DMS114 treated with DMSO at 0.1 percent for 48 hours (cell line): Measurements from ENCODE around the gene GALT.
A peak's percentile ranks its signal among the peaks of the same experiment; 100 is the strongest.
"Not testable (repeated sequence)": the region's sequence is repeated elsewhere in the genome, so short reads cannot be mapped to it uniquely, and the experiment has no call there.

Experiments used
- DNase-seq: peaks from one replicate; lab custom pipeline; 2025; ENCODE audit not compliant: unreplicated experiment; lab: John Stamatoyannopoulos, UW

Gene GALT

DNA sequence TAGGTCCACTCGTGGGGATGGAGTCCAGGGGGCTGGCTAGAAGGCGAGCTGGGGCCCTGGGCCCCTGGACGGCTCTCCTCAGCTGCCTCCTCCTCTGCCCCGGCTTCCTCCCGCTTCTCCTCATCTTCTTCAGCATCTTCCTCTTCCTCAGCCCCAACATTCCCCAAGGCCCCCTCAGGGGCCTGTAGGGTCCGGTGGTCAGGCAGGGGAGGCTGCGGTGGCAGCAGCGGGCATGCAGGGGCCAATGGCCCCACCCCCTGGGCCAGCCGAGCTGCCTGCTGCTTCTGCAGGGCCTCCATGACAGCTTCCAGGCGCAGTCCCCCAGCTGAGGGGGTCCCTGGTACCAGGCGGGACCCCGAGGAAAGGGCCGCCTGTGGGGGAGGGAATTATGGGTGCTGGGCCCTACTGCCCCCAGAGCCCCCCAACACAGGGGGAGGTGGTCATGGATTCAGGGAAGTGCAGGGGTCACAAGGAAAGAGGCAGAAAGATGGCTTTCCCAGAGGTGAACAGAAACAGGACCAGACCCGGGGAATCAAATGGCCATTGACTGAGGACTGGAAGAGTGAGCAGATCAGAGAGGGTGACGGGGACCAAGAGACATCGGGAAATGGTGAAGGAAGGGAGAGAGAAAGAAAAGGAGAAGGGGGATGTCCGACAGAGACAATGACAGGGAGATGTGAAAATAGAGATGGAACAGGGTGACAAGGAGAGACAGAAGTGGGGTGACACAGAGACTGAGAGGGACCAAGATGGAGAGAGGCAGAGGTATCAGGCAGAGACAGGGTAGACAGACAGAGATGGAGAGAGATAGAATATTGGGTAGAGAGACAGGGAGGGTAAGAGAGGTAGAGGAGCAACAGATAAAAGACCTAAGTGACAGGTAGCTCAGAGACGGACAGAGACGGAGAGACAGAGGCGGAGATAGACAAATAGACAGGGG, 18.5 kb upstream of the GALT start:
- no peak for DNase-seq

DNA sequence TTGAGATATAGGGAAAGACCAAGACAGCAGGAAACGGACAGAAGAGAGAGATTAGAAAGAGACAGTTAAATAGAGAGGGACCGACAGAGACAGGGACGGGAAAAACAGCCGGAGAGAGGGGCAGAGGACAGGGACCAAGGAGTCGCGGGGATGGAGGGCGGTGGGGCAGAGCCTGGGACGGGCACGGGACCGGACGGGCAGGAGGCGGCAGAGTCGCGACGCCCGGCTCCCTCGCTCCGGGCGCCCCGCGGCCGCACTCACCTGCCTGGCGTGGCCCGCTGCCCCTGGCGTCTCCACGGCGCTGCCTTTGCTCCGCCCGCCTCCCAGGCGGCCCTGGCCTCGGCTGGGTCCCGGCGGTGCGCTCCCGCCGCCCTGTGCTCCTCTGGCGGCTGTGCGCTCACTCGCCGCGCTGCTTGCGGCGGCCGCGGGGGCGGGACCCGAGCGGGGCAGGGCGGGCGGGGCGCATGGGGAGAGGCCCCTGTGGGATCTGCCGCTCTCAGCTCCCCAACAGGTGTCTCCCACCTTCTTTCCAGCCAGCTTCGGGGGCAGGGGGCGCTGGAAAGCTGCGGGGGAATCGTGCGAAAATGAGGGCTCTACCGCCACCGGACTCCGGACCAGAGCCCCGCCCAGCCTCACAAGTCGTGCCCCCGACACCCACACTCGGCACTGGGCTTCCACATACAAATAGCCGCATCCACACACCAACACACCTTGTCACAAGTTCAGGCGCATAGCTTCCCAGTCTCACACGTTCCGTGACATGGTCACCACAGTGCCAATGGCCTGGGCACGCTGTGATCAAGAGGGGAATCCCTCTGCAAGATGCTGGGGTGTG, 17.6 kb upstream of the GALT start, which contains the start of gene ARID3C:
Gene ARID3C (minus strand): TSS at position 411 of the 835 bp plus-strand sequence. CDS start 1,052 bp downstream, outside the sequence.
- no peak for DNase-seq

DNA sequence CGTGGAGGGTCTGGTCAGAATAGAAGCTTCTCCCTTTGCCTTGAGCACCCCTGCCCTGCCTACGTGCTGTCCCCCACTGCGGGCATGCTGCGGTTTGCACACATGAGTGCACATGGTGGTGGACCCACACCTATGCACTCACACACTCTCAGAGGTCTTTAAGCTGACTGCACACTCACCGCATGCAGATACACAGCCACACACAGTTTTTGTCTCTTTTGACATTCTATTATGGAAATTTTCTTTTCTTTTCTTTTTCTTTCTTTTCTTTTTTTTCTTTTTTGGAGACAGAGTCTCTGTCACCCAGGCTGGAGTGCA, 17.0 kb upstream of the GALT start:
- no peak for DNase-seq

DNA sequence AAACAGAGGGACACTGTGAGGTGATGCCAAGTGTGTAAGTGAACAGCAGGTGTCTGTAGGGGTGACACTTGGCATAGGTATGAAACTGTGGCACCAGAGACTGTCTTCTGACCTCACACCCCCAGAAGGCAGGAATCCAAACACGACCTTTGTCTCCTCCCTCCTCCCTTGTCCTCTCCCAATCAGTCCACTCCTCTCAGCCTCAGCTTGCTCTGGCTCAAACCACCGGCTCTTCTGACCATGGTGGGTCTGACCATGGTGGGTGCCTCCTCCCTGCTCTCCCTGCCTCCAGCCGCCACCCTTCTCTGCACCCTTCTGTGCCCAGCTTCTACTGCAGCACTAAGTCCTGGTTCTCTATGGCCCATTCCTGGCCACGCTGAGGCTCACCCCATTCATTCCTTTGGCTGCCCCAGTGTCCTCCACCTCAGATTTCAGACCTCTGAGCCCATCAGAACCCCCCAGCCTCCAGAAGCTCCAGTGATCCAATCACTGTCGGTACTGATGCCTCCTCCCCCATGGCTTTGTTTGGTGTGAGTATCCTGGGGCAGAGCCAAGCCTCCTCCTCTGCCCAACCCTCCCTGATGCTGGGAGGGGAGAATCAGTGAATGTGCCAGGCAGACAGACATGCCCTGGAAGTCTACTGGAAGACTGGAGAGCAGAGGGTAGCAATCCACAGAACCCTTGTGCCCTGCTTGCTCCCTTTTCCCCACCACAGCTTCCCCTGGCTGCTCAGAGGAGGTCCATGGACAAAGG, 15.9 kb upstream of the GALT start:
- no peak for DNase-seq

DNA sequence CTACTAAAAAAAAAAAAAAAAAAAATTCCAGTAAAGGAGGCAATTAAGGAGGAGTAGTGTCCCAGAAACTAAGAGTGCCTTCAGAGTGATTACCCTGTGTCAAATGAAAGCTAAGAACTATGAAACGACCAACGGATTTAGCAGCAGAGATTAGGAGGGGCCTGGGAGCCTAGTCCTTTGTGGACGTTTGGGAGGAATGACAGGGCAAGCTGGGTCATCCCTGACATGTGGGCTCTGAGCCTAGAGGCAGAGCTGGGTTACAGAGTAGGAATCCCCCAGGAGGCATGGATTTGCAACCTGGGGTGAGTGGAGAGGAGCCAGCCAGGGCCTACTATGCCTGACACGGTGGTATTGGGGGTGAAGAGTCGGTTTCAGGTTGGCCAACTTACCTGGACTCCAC, 13.3 kb upstream of the GALT start:
- DNase-seq, result no peak

DNA sequence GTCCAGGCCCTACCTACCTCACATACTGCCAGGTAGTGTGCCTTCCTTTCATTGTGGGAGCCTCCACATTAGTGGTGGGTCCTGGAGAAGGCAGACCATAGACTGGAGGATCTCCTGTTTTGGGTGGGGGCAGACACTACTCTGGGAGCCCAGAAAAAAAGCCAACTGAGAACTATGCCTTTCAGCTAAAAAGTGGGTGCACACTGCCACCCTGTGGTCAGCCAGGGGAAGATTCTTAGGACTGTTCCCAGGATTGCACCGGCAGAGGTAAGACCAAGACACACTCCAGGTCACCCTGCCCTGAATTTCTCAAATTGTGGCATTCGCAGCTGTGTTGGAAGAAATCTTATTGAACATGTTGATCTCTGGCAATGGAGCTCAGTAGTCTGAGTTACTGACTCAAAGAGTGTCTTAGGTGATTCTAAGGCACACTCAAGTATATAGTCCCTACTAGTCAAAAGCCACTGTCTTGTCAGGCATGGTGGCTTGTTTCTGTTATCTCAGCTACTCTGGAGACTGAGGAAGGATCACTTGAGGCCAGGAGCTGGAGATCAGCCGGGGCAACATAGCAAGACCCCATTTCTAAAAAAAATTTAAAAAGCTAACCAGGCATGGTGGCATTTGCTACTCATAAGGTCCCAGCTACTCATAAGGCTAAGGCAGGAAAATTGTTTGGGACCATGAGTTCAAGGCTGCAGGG, 12.5 kb upstream of the GALT start:
- DNase-seq, result peak; percentile 58

DNA sequence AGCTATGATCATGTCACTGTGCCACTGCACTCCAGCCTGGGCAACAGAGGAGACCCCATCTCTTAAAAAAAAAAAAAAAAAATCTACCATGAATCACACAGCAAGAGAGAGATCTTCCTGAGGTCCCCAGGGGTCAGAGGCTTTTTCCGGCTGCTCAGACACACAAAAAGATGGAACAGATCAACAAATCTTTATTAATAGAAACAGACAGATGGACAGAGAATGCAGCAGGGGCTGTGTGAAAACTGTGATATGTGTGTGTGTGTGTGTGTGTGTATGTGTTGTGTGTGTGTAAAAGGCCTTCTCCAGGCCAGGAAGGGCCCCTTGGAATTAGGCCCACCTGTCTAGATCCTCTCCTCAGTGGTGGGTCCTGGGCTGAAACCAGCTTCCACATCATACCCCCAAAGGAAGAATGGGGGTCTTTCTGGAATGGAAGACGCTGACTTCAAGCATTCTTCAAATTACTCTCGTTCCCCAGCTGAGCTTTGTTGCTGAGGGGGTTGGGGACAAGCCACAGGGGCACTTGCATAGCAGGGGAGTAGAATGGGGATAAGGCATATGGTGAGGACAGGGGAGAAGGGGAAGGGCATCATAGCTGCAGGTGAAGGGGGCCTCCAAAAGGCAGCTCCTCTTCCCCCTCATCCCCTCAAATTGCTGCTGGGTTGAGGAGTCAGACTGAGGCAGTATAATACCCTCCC, 11.8 kb upstream of the GALT start:
- no peak for DNase-seq

DNA sequence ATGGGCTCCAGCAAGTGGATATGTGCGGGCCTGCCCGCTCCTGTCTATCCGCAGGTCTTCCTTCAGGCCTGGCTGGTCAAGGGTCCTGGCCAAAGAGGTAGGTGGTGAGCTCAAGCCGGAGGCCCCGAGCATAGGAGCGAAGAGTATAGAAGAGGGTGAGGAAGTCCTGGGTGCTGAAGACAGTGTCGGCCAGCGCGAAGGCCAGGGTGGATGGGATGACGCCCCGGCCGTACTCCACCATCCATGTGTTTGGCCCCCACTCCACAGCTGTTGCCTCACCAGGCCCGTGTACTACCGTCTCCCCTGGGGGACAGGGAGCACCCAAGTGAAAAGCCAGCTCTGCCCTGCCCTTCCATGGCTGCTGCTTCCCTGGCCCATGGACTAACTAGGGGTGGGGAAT, 10.9 kb upstream of the GALT start:
- DNase-seq, result no peak

DNA sequence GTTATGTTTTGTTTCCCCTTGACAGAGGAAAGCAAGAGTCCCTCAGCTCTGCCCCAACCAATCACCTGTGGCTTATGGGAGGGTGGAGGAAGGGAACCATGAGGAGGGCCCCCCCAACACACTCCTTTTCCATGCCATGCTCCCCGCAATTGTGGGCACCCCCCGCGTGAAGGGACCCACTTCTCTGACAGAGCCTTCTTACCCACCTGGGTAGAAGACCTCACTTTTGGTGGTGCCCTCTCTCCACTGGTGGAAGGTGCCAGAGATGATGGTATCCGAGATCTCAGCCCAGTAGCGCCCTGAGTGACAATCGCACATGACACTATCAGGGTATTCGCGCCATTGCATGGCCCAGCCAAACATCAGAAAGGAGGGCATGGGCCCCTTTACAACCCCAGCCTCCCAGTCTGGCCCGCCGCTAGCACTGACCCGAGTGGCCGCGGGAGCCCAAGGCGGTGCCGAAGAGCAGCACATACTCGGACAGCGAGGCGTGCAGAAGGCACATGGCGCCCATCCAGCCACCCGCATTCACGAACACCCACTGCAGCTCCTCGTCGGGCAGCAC, 9.6 kb upstream of the GALT start:
- DNase-seq, result no peak

DNA sequence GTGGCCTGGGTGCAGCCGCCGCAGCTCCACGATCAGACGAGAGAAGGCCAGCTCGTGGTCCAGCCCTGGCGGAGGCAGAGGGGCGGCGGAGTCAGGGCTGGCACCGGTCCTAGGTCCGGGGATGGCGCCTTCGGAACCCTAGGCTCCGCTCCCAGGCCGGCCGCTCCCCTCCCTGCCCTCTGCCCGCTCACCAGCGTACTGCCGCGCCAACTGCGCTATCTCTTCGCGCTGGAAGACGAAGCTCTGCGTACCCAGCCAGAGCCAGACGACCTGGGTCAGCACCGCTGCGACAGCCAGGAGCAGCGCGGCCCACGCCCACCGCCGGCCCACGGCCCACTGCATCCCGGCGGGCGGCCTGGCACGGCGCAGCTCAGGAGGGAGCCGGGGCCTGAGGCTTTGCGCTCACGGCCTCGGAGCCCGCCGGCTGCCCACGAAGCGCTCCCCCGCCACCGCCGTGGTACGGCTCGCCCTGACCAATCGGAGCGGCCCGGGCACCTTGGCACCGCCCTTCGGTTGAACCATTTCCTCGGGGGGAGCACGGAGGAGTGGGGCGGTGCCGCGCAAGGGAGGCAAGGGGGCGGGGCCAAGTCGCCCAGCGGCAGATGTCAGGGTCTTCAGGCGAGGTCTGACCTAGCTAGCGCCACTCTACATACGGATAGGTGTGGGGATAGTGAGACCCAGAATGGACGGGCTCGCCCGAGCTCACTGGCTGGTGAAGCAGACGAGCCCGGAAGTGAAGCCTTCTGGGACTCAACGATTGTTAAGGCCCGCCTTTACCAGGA, 8.9 kb upstream of the GALT start, which contains the start of gene SIGMAR1:
Gene SIGMAR1 (minus strand): TSS at position 432 of the 782 bp plus-strand sequence. CDS start 90 bp downstream, at position 342.
- peak; percentile 55 for DNase-seq

DNA sequence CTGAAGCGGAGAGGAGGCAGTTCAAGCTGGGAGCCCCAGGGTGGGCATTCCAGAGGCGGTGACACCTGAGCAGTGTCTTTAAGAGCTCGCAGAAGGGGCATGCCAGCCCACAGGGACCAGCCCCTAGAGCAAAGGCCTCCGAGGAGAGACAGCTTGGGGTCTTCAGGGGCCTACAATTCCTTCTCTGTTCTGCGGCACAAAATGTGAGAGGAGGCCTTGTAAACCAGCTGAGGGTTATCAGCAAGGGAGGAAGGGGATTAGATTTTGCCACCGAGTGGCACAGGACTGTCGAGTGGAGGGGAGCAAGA, 8.4 kb upstream of the GALT start:
- no peak for DNase-seq

DNA sequence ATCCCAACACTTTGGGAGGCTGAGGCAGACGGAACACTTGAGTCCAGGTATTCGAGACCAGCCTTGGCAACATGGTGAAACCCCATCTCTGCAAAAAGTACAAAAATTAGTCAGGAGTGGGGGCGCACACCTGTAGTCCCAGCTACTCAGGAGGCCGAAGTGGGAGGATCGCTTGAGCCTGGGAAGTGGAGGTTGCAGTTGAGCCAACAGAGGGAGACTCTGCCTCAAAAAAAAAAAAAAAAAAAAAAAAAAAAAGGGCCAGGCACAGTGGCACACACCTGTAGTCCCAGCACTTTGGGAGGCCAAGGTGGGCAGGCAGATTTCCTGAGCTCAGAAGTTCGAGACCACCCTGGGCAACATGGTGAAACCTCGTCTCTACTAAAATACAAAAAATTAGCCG, 7.2 kb upstream of the GALT start:
- DNase-seq, result not testable (repeated sequence)

DNA sequence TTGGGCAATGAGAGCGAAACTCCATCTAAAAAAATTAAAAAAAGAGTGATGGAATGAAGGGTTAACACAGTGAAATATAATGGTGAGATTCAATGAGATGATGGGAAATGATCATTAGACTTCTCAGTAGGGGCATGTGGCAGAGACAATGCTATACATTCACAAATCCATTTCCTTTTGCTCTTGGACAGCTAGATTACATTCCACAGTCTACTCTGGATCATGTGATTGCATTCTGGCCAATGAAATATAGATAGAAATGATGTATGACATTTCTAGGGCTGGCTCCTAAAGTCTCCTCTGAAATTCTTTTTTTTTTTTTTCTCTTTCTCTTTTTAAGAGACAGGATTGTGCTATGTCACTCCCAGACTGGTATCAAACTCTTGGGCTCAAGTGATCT, 3.8 kb upstream of the GALT start:
- no peak for DNase-seq

DNA sequence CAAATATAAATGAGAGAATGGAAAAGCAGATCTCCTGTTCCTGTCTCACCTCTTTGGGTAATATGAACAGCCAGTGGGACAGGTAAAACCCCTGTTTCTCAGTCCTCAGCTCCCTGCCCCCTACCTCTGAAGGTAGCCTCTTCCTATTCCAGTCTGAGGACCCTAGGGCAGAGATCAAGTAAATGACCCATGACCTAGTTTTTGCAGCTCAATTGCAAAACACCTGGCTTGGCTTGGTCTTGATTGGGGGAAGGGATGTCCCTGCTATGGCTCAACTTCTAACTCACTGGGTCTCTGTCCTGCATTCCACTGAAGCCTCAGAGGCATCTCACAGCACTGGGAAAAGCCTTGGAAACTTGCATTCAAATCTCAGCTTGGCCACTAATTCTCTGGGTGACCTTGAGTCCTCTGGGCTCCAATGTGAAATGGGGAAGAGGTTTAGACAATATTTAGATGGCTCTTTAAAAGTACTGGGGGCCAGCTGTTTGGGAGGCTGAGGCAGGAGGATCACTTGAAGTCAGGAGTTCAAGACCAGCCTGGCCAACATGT, 1.6 kb upstream of the GALT start:
- no peak for DNase-seq

DNA sequence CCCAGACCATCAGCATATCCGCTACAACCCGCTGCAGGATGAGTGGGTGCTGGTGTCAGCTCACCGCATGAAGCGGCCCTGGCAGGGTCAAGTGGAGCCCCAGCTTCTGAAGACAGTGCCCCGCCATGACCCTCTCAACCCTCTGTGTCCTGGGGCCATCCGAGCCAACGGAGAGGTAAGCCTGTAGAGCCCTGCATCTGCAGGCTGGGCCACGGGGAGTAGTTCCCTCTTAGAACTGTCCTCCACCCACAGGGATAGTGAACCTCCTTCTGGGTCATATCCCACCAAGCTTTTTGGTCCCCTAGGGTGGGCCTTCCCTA, 569 bp downstream of the GALT start:
- no peak for DNase-seq

DNA sequence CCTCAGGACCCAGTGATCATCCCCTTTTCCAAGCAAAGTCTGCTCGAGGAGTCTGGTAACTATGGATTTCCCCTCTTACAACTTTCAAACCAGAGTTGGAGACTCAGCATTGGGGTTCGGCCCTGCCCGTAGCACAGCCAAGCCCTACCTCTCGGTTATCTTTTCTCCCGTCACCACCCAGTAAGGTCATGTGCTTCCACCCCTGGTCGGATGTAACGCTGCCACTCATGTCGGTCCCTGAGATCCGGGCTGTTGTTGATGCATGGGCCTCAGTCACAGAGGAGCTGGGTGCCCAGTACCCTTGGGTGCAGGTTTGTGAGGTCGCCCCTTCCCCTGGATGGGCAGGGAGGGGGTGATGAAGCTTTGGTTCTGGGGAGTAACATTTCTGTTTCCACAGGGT, 1.2 kb downstream of the GALT start:
- DNase-seq, result no peak

DNA sequence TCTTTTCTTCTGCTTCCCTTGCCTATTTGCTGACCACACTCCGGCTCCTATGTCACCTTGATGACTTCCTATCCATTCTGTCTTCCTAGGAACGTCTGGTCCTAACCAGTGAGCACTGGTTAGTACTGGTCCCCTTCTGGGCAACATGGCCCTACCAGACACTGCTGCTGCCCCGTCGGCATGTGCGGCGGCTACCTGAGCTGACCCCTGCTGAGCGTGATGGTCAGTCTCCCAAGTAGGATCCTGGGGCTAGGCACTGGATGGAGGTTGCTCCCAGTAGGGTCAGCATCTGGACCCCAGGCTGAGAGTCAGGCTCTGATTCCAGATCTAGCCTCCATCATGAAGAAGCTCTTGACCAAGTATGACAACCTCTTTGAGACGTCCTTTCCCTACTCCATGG, 2.2 kb downstream of the GALT start:
- no peak for DNase-seq

DNA sequence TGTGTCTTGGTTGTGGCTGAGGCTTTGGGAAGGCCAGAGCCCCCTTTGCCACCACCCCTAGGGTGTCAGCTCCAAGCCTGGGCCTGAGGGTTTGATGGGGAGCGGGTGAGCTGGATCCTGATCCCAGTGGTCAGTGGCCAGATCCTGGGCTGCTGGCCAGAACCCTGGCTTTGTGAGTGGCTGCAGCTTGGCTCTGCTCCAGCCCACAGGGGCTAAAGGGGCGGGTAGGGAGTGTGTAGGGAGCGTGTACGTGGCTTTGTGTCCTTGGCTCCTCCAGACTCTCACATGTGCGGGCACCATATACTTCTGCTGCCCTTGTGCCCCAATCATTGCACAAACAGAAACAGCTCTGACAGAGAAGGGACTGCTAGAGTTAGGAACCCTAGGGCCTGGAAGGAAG, 4.3 kb downstream of the GALT start:
- DNase-seq, result no peak

DNA sequence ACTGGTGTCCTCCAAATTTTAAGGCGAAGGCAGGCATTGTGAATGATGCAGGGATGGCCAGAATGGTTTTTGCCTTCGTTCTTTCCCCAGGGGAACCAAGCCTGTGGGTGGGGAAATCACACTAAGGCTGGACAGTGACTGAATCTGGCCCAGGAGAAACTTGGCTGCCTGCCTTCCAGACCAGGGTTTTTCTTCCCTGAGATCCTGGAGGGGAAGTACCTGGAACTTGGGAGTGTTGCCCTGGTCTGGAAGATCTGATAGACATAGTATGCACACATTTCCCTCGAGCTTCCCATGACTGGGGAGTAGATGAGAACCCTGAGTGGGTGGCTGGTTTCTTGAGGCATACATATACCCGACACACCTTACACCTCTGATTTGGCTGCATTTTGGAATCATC, 4.8 kb downstream of the GALT start:
- no peak for DNase-seq
